DND-41 (cell line): ENCODE results near the gene CACNA1D.

Experiments used
- ATAC-seq: fragments of 200-7000 bp; cut with Tn5 transposase; 3 replicates; pipeline ENCODE4 v1.9.1; 2021; ENCODE audit warnings: low read depth; ENCODE audit not compliant: insufficient read depth
- DNase-seq: peaks from one replicate; pipeline ENCODE4 v3.0.0-alpha.2; 2020
- H2AFZ ChIP-seq: 2 replicates; pipeline ENCODE4 v1.6.0; 2012; ENCODE audit warnings: low read depth, low read length
- H3K27ac ChIP-seq: 2 replicates; pipeline ENCODE4 v1.5.1; 2012; ENCODE audit warnings: low read length, inconsistent platforms
- H3K27me3 ChIP-seq: fragments of 200-600 bp; sonication (generic); 2 replicates; pipeline ENCODE4 v1.6.0; 2012; ENCODE audit warnings: low read length, mild to moderate bottlenecking, inconsistent platforms; ENCODE audit not compliant: insufficient read depth, poor library complexity
- H3K36me3 ChIP-seq: 2 replicates; pipeline ENCODE4 v1.5.1; 2012; ENCODE audit warnings: low read length, inconsistent platforms; ENCODE audit not compliant: insufficient read depth
- H3K4me1 ChIP-seq: 2 replicates; pipeline ENCODE4 v1.5.1; 2012; ENCODE audit warnings: mild to moderate bottlenecking, low read length; ENCODE audit not compliant: insufficient read depth
- H3K4me2 ChIP-seq: 2 replicates; pipeline ENCODE4 v1.6.0; 2012; ENCODE audit warnings: mild to moderate bottlenecking, moderate library complexity, low read length, inconsistent platforms; ENCODE audit not compliant: insufficient read depth
- H3K4me3 ChIP-seq, 2 experiments: fragments of 200-600 bp in 1 of 2; shearing (Covaris generic) in 1 of 2; 2 replicates each; pipeline ENCODE4 v1.5.1; 2012 to 2016; ENCODE audit warnings: inconsistent platforms in 2 of 2, low read length in 2 of 2, mild to moderate bottlenecking in 2 of 2, low read depth in 1 of 2, moderate library complexity in 1 of 2
- H3K79me2 ChIP-seq: 2 replicates; pipeline ENCODE4 v1.6.0; 2012; ENCODE audit warnings: low read length, inconsistent platforms; ENCODE audit not compliant: insufficient read depth
- H3K9ac ChIP-seq: 2 replicates; pipeline ENCODE4 v1.6.0; 2012; ENCODE audit warnings: low read depth, mild to moderate bottlenecking, inconsistent platforms, low read length, moderate library complexity
- H3K9me3 ChIP-seq: 2 replicates; pipeline ENCODE4 v1.5.1; 2012; ENCODE audit warnings: low read length, moderate library complexity, mild to moderate bottlenecking, inconsistent platforms; ENCODE audit not compliant: insufficient read depth, severe bottlenecking
- H4K20me1 ChIP-seq: 2 replicates; pipeline ENCODE4 v1.6.0; 2012; ENCODE audit warnings: low read length; ENCODE audit not compliant: insufficient read depth
- CTCF ChIP-seq: IDR thresholded peaks from 2 replicates; pipeline ENCODE4 v1.5.1; 2012; ENCODE audit warnings: borderline replicate concordance, low read length, moderate library complexity, mild to moderate bottlenecking; ENCODE audit not compliant: poor library complexity, severe bottlenecking; ENCODE audit errors: extremely low read depth
- EZH2 ChIP-seq: IDR thresholded peaks from 3 replicates; pipeline ENCODE4 v1.6.1; 2012; ENCODE audit warnings: borderline replicate concordance, low read depth, mild to moderate bottlenecking, moderate library complexity, low read length, inconsistent platforms; ENCODE audit not compliant: severe bottlenecking

The CACNA1D gene

GRCh38 chr3:53800041-53800906 is 305.9 kb downstream of the CACNA1D start:
- ATAC-seq (no peak), DNase-seq (no peak)
- H3K4me2 ChIP-seq = no peak overlapping the region
- H3K27ac ChIP-seq = no peak overlapping the region
- H4K20me1 ChIP-seq = no peaks in the 10 kb centered on the region
- no peaks in the 10 kb centered on the region for H3K79me2 ChIP-seq
- H2AFZ ChIP-seq = no peak overlapping the region
- no peak overlapping the region for H3K4me3 ChIP-seq
- no peaks in the 10 kb centered on the region for H3K36me3 ChIP-seq
- H3K4me1 ChIP-seq = no peaks in the 10 kb centered on the region
- no peak overlapping the region for H3K9ac ChIP-seq
- TF ChIP-seq EZH2 (no peak), CTCF (no peak)
- H3K27me3 ChIP-seq = peaks cover 7% of the 10 kb centered on the region
- H3K9me3 ChIP-seq = no peaks in the 10 kb centered on the region

DNA sequence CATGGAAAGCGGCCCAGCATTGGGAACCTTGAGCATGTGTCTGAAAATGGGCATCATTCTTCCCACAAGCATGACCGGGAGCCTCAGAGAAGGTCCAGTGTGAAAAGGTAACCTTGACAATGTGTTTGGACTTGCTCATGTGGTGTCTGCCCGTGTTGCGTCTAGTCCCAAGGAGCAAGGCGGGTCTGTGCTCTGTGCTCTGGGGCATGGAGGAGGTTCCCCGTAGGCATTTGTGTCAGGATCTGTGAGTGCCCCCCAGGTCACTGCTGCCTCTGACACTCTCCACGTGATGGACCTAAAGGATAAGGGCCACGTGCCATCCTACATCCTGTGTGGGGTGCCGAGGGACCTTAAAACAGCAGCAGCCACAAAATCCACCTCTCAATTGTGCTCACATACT is 306.9 kb downstream of the CACNA1D start:
- H3K27me3 ChIP-seq = peaks cover 7% of the 10 kb centered on the region
- H3K4me1 ChIP-seq = no peaks in the 10 kb centered on the region
- no peaks in the 10 kb centered on the region for H3K36me3 ChIP-seq
- no peaks in the 10 kb centered on the region for H3K79me2 ChIP-seq
- no peak overlapping the region for H2AFZ ChIP-seq
- TF ChIP-seq EZH2 (no peak), CTCF (no peak)
- no peak overlapping the region for H3K27ac ChIP-seq
- H3K4me3 ChIP-seq = no peak overlapping the region
- ATAC-seq (no peak), DNase-seq (no peak)
- H3K4me2 ChIP-seq = no peak overlapping the region
- no peak overlapping the region for H3K9ac ChIP-seq
- no peaks in the 10 kb centered on the region for H4K20me1 ChIP-seq
- H3K9me3 ChIP-seq = no peaks in the 10 kb centered on the region

DNA sequence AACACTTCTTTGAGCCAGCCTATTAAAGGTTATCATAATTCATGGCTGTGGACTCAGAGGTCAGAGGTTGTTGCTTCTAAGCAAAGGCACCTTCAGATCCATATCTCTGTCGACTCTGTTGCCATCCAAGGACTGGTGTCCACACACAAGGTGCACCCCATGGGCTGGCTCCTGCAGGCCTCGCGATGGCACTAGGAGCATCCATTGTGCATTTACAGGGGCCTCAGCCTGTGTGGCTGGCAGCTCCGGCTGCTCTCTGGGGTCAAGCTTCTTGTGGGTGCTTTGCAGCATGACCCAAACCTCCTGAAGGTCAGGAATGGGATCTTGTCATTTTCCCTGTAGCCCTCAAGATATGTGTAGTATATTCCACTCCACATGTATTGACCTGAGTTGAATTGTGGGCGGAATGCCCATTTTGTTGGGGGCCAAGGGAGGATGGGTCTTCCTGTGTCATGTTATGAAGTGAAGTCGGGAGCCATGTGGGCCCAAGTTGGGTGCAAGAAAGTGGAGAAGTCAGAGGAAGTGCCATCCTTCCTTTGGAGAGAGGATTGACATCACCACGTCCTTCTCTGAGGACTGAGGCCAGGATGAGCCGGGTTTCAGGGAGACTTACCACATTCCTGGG is 308.0 kb downstream of the CACNA1D start:
- Histone ChIP-seq H3K27ac (no peak overlapping the region), H2AFZ (no peak overlapping the region), H3K4me1 (no peaks in the 10 kb centered on the region), H3K4me2 (no peak overlapping the region), H3K36me3 (no peaks in the 10 kb centered on the region), H3K79me2 (no peaks in the 10 kb centered on the region), H3K9ac (no peak overlapping the region), H4K20me1 (no peaks in the 10 kb centered on the region; the same call in 1 of the 2 replicates), H3K4me3 (no peak overlapping the region), H3K9me3 (no peaks in the 10 kb centered on the region), H3K27me3 (peaks cover 7% of the 10 kb centered on the region)
- ATAC-seq (no peak), DNase-seq (no peak)
- TF ChIP-seq CTCF (no peak), EZH2 (no peak)
